GM06990 (cell line): ENCODE data around the gene TNS1.

Experiments used
- DNase-seq: peaks from one replicate; pipeline ENCODE4 v3.0.0-alpha.2; 2011; ENCODE audit not compliant: insufficient read length; ENCODE audit errors: extremely low read depth
- H3K27me3 ChIP-seq: replicated peaks from 2 replicates; pipeline ENCODE4 v1.6.0; 2011; ENCODE audit warnings: low read length; ENCODE audit not compliant: control insufficient read depth, insufficient read depth
- H3K36me3 ChIP-seq: 2 replicates; pipeline ENCODE4 v1.5.1; 2011; ENCODE audit warnings: low read length; ENCODE audit not compliant: control insufficient read depth, insufficient read depth
- H3K4me3 ChIP-seq: replicated peaks from 2 replicates; pipeline ENCODE4 v1.5.1; 2011; ENCODE audit warnings: low read depth, mild to moderate bottlenecking, control low read depth, low read length
- CTCF ChIP-seq: IDR thresholded peaks from 2 replicates; pipeline ENCODE4 v1.5.1; 2011; ENCODE audit warnings: low read length, control low read depth, mild to moderate bottlenecking, inconsistent platforms; ENCODE audit not compliant: insufficient read depth, poor library complexity, severe bottlenecking

Gene TNS1

GRCh38 chr2:217939629-217940245 lies 63.1 kb downstream of the TNS1 start:
- H3K4me3 ChIP-seq, result no peak overlapping the region
- H3K27me3 ChIP-seq, result peaks cover 2% of the 10 kb centered on the region
- H3K36me3 ChIP-seq, result no peaks in the 10 kb centered on the region
- no peak for DNase-seq
- no peak for TF ChIP-seq CTCF

- H3K4me3 ChIP-seq, result no peak overlapping the region
Observed at GRCh38 chr2:217939220-217939619, 63.6 kb downstream of the TNS1 start.

GRCh38 chr2:217938036-217938435 lies 64.8 kb downstream of the TNS1 start:
- no peak overlapping the region for H3K4me3 ChIP-seq
- H3K27me3 ChIP-seq, result peaks cover 1% of the 10 kb centered on the region
- no peaks in the 10 kb centered on the region for H3K36me3 ChIP-seq
- no peak for TF ChIP-seq CTCF
- no peak for DNase-seq

More at GRCh38 chr2:217939220-217939619, 63.6 kb downstream of the TNS1 start:
- no peaks in the 10 kb centered on the region for H3K36me3 ChIP-seq
- peaks cover 2% of the 10 kb centered on the region for H3K27me3 ChIP-seq
- DNase-seq, result no peak
- no peak for TF ChIP-seq CTCF

GRCh38 chr2:217937446-217937845 lies 65.3 kb downstream of the TNS1 start:
- Histone ChIP-seq H3K27me3 (peaks cover 1% of the 10 kb centered on the region), H3K4me3 (no peak overlapping the region), H3K36me3 (no peaks in the 10 kb centered on the region)
- no peak for DNase-seq
- no peak for TF ChIP-seq CTCF

GRCh38 chr2:217936952-217937351 lies 65.8 kb downstream of the TNS1 start:
- DNase-seq, result no peak
- no peak overlapping the region for H3K4me3 ChIP-seq

More at GRCh38 chr2:217936952-217937351, 65.8 kb downstream of the TNS1 start:
- Histone ChIP-seq H3K27me3 (peaks cover 1% of the 10 kb centered on the region), H3K36me3 (no peaks in the 10 kb centered on the region)
- no peak for TF ChIP-seq CTCF
